Muscle of leg (tissue), 11 donors: Measurements from ENCODE around the gene PTPRB. TPM values are rescaled to one million over a fixed set of nuclear protein-coding genes. Genes with fewer than 3 reads are reported as not detected.

ENCODE experiments used
- DNase-seq: peaks from one replicate; pipeline ENCODE4 v3.0.0; 2013
- H3K27ac ChIP-seq: one replicate; pipeline ENCODE4 v1.5.1; 2013; ENCODE audit warnings: mild to moderate bottlenecking, low read length, control low read depth
- H3K27me3 ChIP-seq: one replicate; pipeline ENCODE4 v1.6.1; 2013; ENCODE audit warnings: low read length; ENCODE audit not compliant: control insufficient read depth, insufficient read depth
- H3K36me3 ChIP-seq: one replicate; pipeline ENCODE4 v1.6.1; 2013; ENCODE audit warnings: low read length; ENCODE audit not compliant: control insufficient read depth, insufficient read depth
- H3K4me1 ChIP-seq: one replicate; pipeline ENCODE4 v1.6.1; 2013; ENCODE audit warnings: low read length; ENCODE audit not compliant: control insufficient read depth, insufficient read depth
- H3K4me3 ChIP-seq: one replicate; pipeline ENCODE4 v1.5.1; 2013; ENCODE audit warnings: low read length, control low read depth
- H3K9me3 ChIP-seq: replicated peaks from 2 replicates; pipeline ENCODE4 v1.6.1; 2013; ENCODE audit warnings: low read depth, low read length; ENCODE audit not compliant: control insufficient read depth
- WGBS: methylation state at CpG from one replicate; pipeline ENCODE4 v1.1.5; 2013; ENCODE audit warnings: missing lambda C conversion rate; ENCODE audit not compliant: insufficient coverage; 5-methylcytosine and 5-hydroxymethylcytosine counted together
- polyA plus RNA-seq, 8 donors: library from polyadenylated mRNA; unstranded; fragments of 120-200 nt; gene quantifications; one replicate each; pipeline versions ENCODE4 v1.2.1 to v1.2.3, GENCODE V29; 2013; ENCODE audit warnings: inconsistent platforms in 1 of 8, low replicate concordance in 1 of 8; ENCODE audit not compliant: insufficient read length in 8 of 8, insufficient read depth in 1 of 8
- total RNA-seq: library from RNA; stranded (reverse); fragments of 120-200 nt; gene quantifications from one replicate; pipeline ENCODE4 v1.2.4, GENCODE V29; 2013

Gene PTPRB
- total and polyA plus RNA-seq, 9 donors: 12.4 to 20.8 (median 15.7) TPM

- H3K4me3 ChIP-seq: no peak overlapping the region
- no CpG with 5 or more reads among the region's 8 CpGs for WGBS
- no peaks in the 10 kb centered on the region for H3K9me3 ChIP-seq
- no peaks in the 10 kb centered on the region for H3K27me3 ChIP-seq
- peak overlapping the region; percentile 30 for H3K27ac ChIP-seq
- no peaks in the 10 kb centered on the region for H3K36me3 ChIP-seq
- peaks cover 5% of the 10 kb centered on the region for H3K4me1 ChIP-seq
- DNase-seq: peak; percentile 50
Measured at GRCh38 chr12:70661466-70662161, 24.4 kb upstream of the PTPRB start.

GRCh38 chr12:70660620-70661219 is 23.5 kb upstream of the PTPRB start:
- peaks cover 5% of the 10 kb centered on the region for H3K4me1 ChIP-seq
- H3K27ac ChIP-seq: no peak overlapping the region
- 100% methylated on average over 1 of the region's 5 CpGs for WGBS
- no peaks in the 10 kb centered on the region for H3K27me3 ChIP-seq
- peak; percentile 52 for DNase-seq
- H3K9me3 ChIP-seq: no peaks in the 10 kb centered on the region
- H3K4me3 ChIP-seq: no peak overlapping the region
- no peaks in the 10 kb centered on the region for H3K36me3 ChIP-seq

- Histone ChIP-seq H3K36me3 (no peaks in the 10 kb centered on the region), H3K9me3 (no peaks in the 10 kb centered on the region), H3K27ac (no peak overlapping the region), H3K27me3 (no peaks in the 10 kb centered on the region), H3K4me3 (no peak overlapping the region), H3K4me1 (peaks cover 5% of the 10 kb centered on the region)
- DNase-seq: no peak
- no CpG with 5 or more reads among the region's 5 CpGs for WGBS
Measured at GRCh38 chr12:70660002-70660604, 22.9 kb upstream of the PTPRB start.

- no peaks in the 10 kb centered on the region for H3K9me3 ChIP-seq
- H3K27me3 ChIP-seq: no peaks in the 10 kb centered on the region
- no peak overlapping the region for H3K27ac ChIP-seq
- WGBS: 96% methylated on average over 5 of the region's 6 CpGs
- H3K4me1 ChIP-seq: peaks cover 3% of the 10 kb centered on the region
- H3K36me3 ChIP-seq: no peaks in the 10 kb centered on the region
- no peak overlapping the region for H3K4me3 ChIP-seq
- no peak for DNase-seq
Measured at GRCh38 chr12:70659077-70659606, 21.9 kb upstream of the PTPRB start.

GRCh38 chr12:70657616-70658286 is 20.5 kb upstream of the PTPRB start:
- Histone ChIP-seq H3K4me3 (no peak overlapping the region), H3K27ac (no peak overlapping the region), H3K27me3 (no peaks in the 10 kb centered on the region), H3K9me3 (no peaks in the 10 kb centered on the region), H3K36me3 (no peaks in the 10 kb centered on the region), H3K4me1 (peaks cover 3% of the 10 kb centered on the region)
- 37% methylated on average over 3 of the region's 4 CpGs for WGBS
- no peak for DNase-seq

GRCh38 chr12:70652451-70652850 is 15.2 kb upstream of the PTPRB start:
- Histone ChIP-seq H3K4me1 (peaks cover 4% of the 10 kb centered on the region), H3K27ac (no peak overlapping the region), H3K4me3 (no peak overlapping the region), H3K9me3 (no peaks in the 10 kb centered on the region), H3K36me3 (no peaks in the 10 kb centered on the region), H3K27me3 (no peaks in the 10 kb centered on the region)
- WGBS: 100% methylated on average over 1 of the region's 1 CpG
- no peak for DNase-seq

- Histone ChIP-seq H3K27ac (peak overlapping the region; percentile 36), H3K9me3 (no peaks in the 10 kb centered on the region), H3K4me3 (no peak overlapping the region), H3K4me1 (peaks cover 10% of the 10 kb centered on the region), H3K27me3 (no peaks in the 10 kb centered on the region), H3K36me3 (no peaks in the 10 kb centered on the region)
- peak; percentile 81 for DNase-seq
- no CpG with 5 or more reads among the region's 2 CpGs for WGBS
Measured at GRCh38 chr12:70648831-70649230, 11.6 kb upstream of the PTPRB start.

GRCh38 chr12:70648191-70648590 is 11.0 kb upstream of the PTPRB start:
- peak overlapping the region; percentile 36 for H3K27ac ChIP-seq
- H3K4me1 ChIP-seq: peaks cover 10% of the 10 kb centered on the region

GRCh38 chr12:70646850-70647249 is 9.6 kb upstream of the PTPRB start:
- no peaks in the 10 kb centered on the region for H3K9me3 ChIP-seq
- no CpG with 5 or more reads among the region's 1 CpG for WGBS
- H3K4me1 ChIP-seq: peaks cover 10% of the 10 kb centered on the region
- H3K27ac ChIP-seq: no peak overlapping the region
- H3K4me3 ChIP-seq: no peak overlapping the region
- DNase-seq: no peak
- no peaks in the 10 kb centered on the region for H3K27me3 ChIP-seq
- no peaks in the 10 kb centered on the region for H3K36me3 ChIP-seq

More at GRCh38 chr12:70648191-70648590, 11.0 kb upstream of the PTPRB start:
- WGBS: no CpG with 5 or more reads among the region's 2 CpGs
- no peaks in the 10 kb centered on the region for H3K27me3 ChIP-seq
- no peak for DNase-seq
- no peak overlapping the region for H3K4me3 ChIP-seq
- no peaks in the 10 kb centered on the region for H3K9me3 ChIP-seq
- H3K36me3 ChIP-seq: no peaks in the 10 kb centered on the region
